Upper lobe of left lung (tissue), 4 donors: ENCODE measurements around the gene DNAJC1.

Source experiments
- POLR2A ChIP-seq, 4 donors: fragments of 450-650 bp; IDR thresholded peaks; one replicate each; pipeline ENCODE4 v1.5.1; 2016 to 2017; ENCODE audit warnings: antibody characterized with exemption in 4 of 4, mild to moderate bottlenecking in 2 of 4
- POLR2AphosphoS5 ChIP-seq, 2 donors: sonication (generic); formaldehyde crosslinking; IDR thresholded peaks; one replicate each; pipeline ENCODE4 v1.5.1; 2017; ENCODE audit warnings: antibody characterized with exemption in 2 of 2

GRCh38 chr10:22026287-22026686, 22.8 kb upstream of the DNAJC1 start:
- TF ChIP-seq POLR2A (IDR thresholded peaks at IDR 0.05) (no peak), POLR2AphosphoS5 (IDR thresholded peaks at IDR 0.05) (no peak)
